ENCODE data around the gene TMEM198. TPM values are rescaled to one million over a fixed set of nuclear protein-coding genes. Genes with fewer than 3 reads are reported as not detected.
A peak's percentile ranks its signal among the peaks of the same experiment; 100 is the strongest.

The TMEM198 gene
- total and polyA plus RNA-seq, 2 experiments from 2014 or later: 1.7 to 5.8 TPM

GRCh38 chr2:219527076-219527394 is 16.8 kb upstream of the TMEM198 start:
- TF ChIP-seq EZH2phosphoT487 (IDR thresholded peaks at IDR 0.05; ENCODE audit: insufficient read depth, low read depth) (no peak), EZH2 (IDR thresholded peaks at IDR 0.05; ENCODE audit: insufficient read depth, poor library complexity, severe bottlenecking) (no peak)
- in situ Hi-C loops (cut with MboI): no loop called here
- Histone ChIP-seq H3K4me3 (no peak overlapping the region), H3K36me3 (ENCODE audit: low read depth) (no peaks in the 10 kb centered on the region), H3K27me3 (replicated peaks; ENCODE audit: insufficient read depth) (peaks cover 19% of the 10 kb centered on the region; the same call in 1 of the 2 replicates), H3K4me1 (ENCODE audit: insufficient read depth) (peaks cover under 1% of the 10 kb centered on the region; the same call in 1 of the 2 replicates), H2AFZ (no peak overlapping the region), H3K27ac (no peak overlapping the region), H3K9ac (no peak overlapping the region), H3K9me2 (ENCODE audit: insufficient read depth) (no peaks in the 10 kb centered on the region), H3K9me3 (ENCODE audit: low read depth) (no peaks in the 10 kb centered on the region), H3K4me2 (ENCODE audit: unreplicated experiment) (no peak overlapping the region), H3F3A (ENCODE audit: insufficient read depth) (peaks cover under 1% of the 10 kb centered on the region; the same call in 1 of the 2 replicates), H3K79me2 (ENCODE audit: insufficient read depth) (no peaks in the 10 kb centered on the region), H4K20me1 (ENCODE audit: insufficient read depth) (no peaks in the 10 kb centered on the region)
- 50 to 56% methylated on average over 6 of the region's 6 CpGs for WGBS, 2 experiments (ENCODE audit: low coverage in 1 of 2, low lambda C conversion rate in 2 of 2, missing lambda C conversion rate in 2 of 2)
- no peak for DNase-seq

- Histone ChIP-seq H3K4me1 (ENCODE audit: insufficient read depth) (no peaks in the 10 kb centered on the region), H3K79me2 (ENCODE audit: insufficient read depth) (no peaks in the 10 kb centered on the region), H3K36me3 (ENCODE audit: low read depth) (no peaks in the 10 kb centered on the region), H3K4me2 (ENCODE audit: unreplicated experiment) (no peak overlapping the region), H3F3A (ENCODE audit: insufficient read depth) (no peaks in the 10 kb centered on the region), H3K9me2 (ENCODE audit: insufficient read depth) (no peaks in the 10 kb centered on the region), H3K4me3 (no peak overlapping the region), H3K9me3 (ENCODE audit: low read depth) (no peaks in the 10 kb centered on the region), H3K27me3 (replicated peaks; ENCODE audit: insufficient read depth) (peaks cover 19% of the 10 kb centered on the region; the same call in 1 of the 2 replicates), H3K9ac (no peak overlapping the region), H4K20me1 (ENCODE audit: insufficient read depth) (no peaks in the 10 kb centered on the region), H2AFZ (no peak overlapping the region), H3K27ac (no peak overlapping the region)
- 64 to 66% methylated on average over 5 of the region's 5 CpGs for WGBS, 2 experiments (ENCODE audit: low coverage in 1 of 2, low lambda C conversion rate in 2 of 2, missing lambda C conversion rate in 2 of 2)
- TF ChIP-seq EZH2phosphoT487 (IDR thresholded peaks at IDR 0.05; ENCODE audit: insufficient read depth, low read depth) (no peak), EZH2 (IDR thresholded peaks at IDR 0.05; ENCODE audit: insufficient read depth, poor library complexity, severe bottlenecking) (no peak)
- no peak for DNase-seq
- in situ Hi-C loops (cut with MboI): no loop called here
These were observed 16.4 kb upstream of the TMEM198 start for GRCh38 chr2:219527472-219527871.

- Histone ChIP-seq H3K9me2 (ENCODE audit: insufficient read depth) (no peaks in the 10 kb centered on the region), H3K9me3 (ENCODE audit: low read depth) (no peaks in the 10 kb centered on the region), H3K4me3 (peak overlapping the region; percentile 53), H3K4me1 (ENCODE audit: insufficient read depth) (no peaks in the 10 kb centered on the region), H3K27ac (no peak overlapping the region), H2AFZ (peak overlapping the region; percentile 54), H3K36me3 (ENCODE audit: low read depth) (no peaks in the 10 kb centered on the region), H3K27me3 (replicated peaks; ENCODE audit: insufficient read depth) (peaks cover 19% of the 10 kb centered on the region; the same call in 1 of the 2 replicates), H3K79me2 (ENCODE audit: insufficient read depth) (no peaks in the 10 kb centered on the region), H3K9ac (no peak overlapping the region), H4K20me1 (ENCODE audit: insufficient read depth) (no peaks in the 10 kb centered on the region), H3K4me2 (ENCODE audit: unreplicated experiment) (peak overlapping the region; percentile 67), H3F3A (ENCODE audit: insufficient read depth) (no peaks in the 10 kb centered on the region)
- TF ChIP-seq EZH2 (IDR thresholded peaks at IDR 0.05; ENCODE audit: insufficient read depth, poor library complexity, severe bottlenecking): no peak
- TF ChIP-seq EZH2phosphoT487 (IDR thresholded peaks at IDR 0.05; ENCODE audit: insufficient read depth, low read depth): no peak
- peak; percentile 90 for DNase-seq
- in situ Hi-C loops (cut with MboI): loop anchor here (5.0 kb wide), 1 partner anchor 128 kb away; no protein-coding TSS in a partner anchor
- WGBS, 2 experiments (ENCODE audit: low coverage in 1 of 2, low lambda C conversion rate in 2 of 2, missing lambda C conversion rate in 2 of 2): 9 to 11% methylated on average over 21 of the region's 21 CpGs
These were observed 13.5 kb upstream of the TMEM198 start for GRCh38 chr2:219530048-219530963.

GRCh38 chr2:219531639-219532377 is 12.0 kb upstream of the TMEM198 start:
- WGBS, 2 experiments (ENCODE audit: low coverage in 1 of 2, low lambda C conversion rate in 2 of 2, missing lambda C conversion rate in 2 of 2): 46 to 56% methylated on average over 15 to 20 of the region's 20 CpGs
- no peaks in the 10 kb centered on the region for H3K9me3 ChIP-seq (ENCODE audit: low read depth)
- in situ Hi-C loops (cut with MboI): loop anchor here (5.0 kb wide), 1 partner anchor 130 kb away; no protein-coding TSS in a partner anchor
- H4K20me1 ChIP-seq (ENCODE audit: insufficient read depth): no peaks in the 10 kb centered on the region
- no peaks in the 10 kb centered on the region for H3F3A ChIP-seq (ENCODE audit: insufficient read depth)
- no peak overlapping the region for H3K27ac ChIP-seq
- TF ChIP-seq EZH2phosphoT487 (IDR thresholded peaks at IDR 0.05; ENCODE audit: insufficient read depth, low read depth) (no peak), EZH2 (IDR thresholded peaks at IDR 0.05; ENCODE audit: insufficient read depth, poor library complexity, severe bottlenecking) (no peak)
- no peaks in the 10 kb centered on the region for H3K4me1 ChIP-seq (ENCODE audit: insufficient read depth)
- no peak overlapping the region for H3K4me3 ChIP-seq
- peaks cover 19% of the 10 kb centered on the region; the same call in 1 of the 2 replicates for H3K27me3 ChIP-seq (replicated peaks; ENCODE audit: insufficient read depth)
- no peak for DNase-seq
- H3K9me2 ChIP-seq (ENCODE audit: insufficient read depth): no peaks in the 10 kb centered on the region
- H3K36me3 ChIP-seq (ENCODE audit: low read depth): no peaks in the 10 kb centered on the region
- no peak overlapping the region for H3K9ac ChIP-seq
- H3K79me2 ChIP-seq (ENCODE audit: insufficient read depth): no peaks in the 10 kb centered on the region
- no peak overlapping the region for H2AFZ ChIP-seq
- H3K4me2 ChIP-seq (ENCODE audit: unreplicated experiment): no peak overlapping the region

All from GM23248 (cell line).